ENCODE data around the gene WEE2. TPM values are rescaled to one million over a fixed set of nuclear protein-coding genes. Genes with fewer than 3 reads are reported as not detected.
"Not testable (repeated sequence)": the region's sequence is repeated elsewhere in the genome, so short reads cannot be mapped to it uniquely, and the experiment has no call there.

The WEE2 gene
- total and polyA plus RNA-seq, 7 experiments from 2014 or later, result 0.11 to 0.15 TPM; not detected in 5

- H3K4me1 ChIP-seq (ENCODE audit: control insufficient read depth in 2 of 2, insufficient read depth in 2 of 2, low read length in 2 of 2), result no peaks in the 10 kb centered on the region
- Mint-ChIP-seq H3K27me3 (no peaks in the 10 kb centered on the region), H3K4me3 (no peak overlapping the region), H3K36me3 (peaks cover 4 to 29% (median 25%) of the 10 kb centered on the region in 5 donors), H3K27ac (peak overlapping the region in 1 of 9 donors; percentile 6), H3K9me3 (peaks cover 0 to 2% (median 0%) of the 10 kb centered on the region in 11 donors), H3K4me1 (peaks cover 17 to 56% (median 29%) of the 10 kb centered on the region in 7 donors)
- H3K27ac ChIP-seq (ENCODE audit: low read depth, low read length), result no peak overlapping the region
- intact Hi-C loops (cut with micrococcal nuclease), result no loop called here
- no peaks in the 10 kb centered on the region for H3K27me3 ChIP-seq (ENCODE audit: control insufficient read depth in 2 of 2, insufficient read depth in 2 of 2, low read length in 2 of 2)
- ATAC-seq (no peak), DNase-seq (no peak)
- H3K4me3 ChIP-seq (ENCODE audit: low read length), result no peak overlapping the region
- no peaks in the 10 kb centered on the region for H3K9me3 ChIP-seq (ENCODE audit: control insufficient read depth in 2 of 3, low read length in 3 of 3)
- POLR2A ChIA-PET, result interaction anchor here (0.9 kb wide), 1 partner anchor 11 kb away, joined by 3 read pairs; no protein-coding TSS in a partner anchor
- CTCF ChIA-PET, result interaction anchor here (0.6 to 1.3 kb wide), 2 partner anchors 33 to 1695 kb away, joined by 3 to 5 read pairs; no protein-coding TSS in a partner anchor
- peaks cover 0 to 18% (median 4%) of the 10 kb centered on the region in 3 experiments for H3K36me3 ChIP-seq (ENCODE audit: control insufficient read depth in 2 of 3, insufficient read depth in 3 of 3, low read length in 3 of 3)
Measured at GRCh38 chr7:141688043-141688442, 20.1 kb upstream of the WEE2 start.

GRCh38 chr7:141689072-141689825 lies 18.9 kb upstream of the WEE2 start:
- Mint-ChIP-seq H3K36me3 (peaks cover 4 to 30% (median 25%) of the 10 kb centered on the region in 5 donors), H3K27ac (peak overlapping the region in 2 of 9 donors; percentile 15 to 58), H3K4me1 (peaks cover 18 to 65% (median 37%) of the 10 kb centered on the region in 7 donors)
- peaks cover 0 to 18% (median 4%) of the 10 kb centered on the region in 3 experiments for H3K36me3 ChIP-seq (ENCODE audit: control insufficient read depth in 2 of 3, insufficient read depth in 3 of 3, low read length in 3 of 3)
- H3K4me3 Mint-ChIP-seq; H3K9me3 ChIP-seq (ENCODE audit: control insufficient read depth in 2 of 3, low read length in 3 of 3); DNase-seq; H3K4me3 ChIP-seq (ENCODE audit: low read length); ATAC-seq; intact Hi-C loops (cut with micrococcal nuclease); H3K27me3 ChIP-seq (ENCODE audit: control insufficient read depth in 2 of 2, insufficient read depth in 2 of 2, low read length in 2 of 2); H3K9me3 Mint-ChIP-seq; H3K27me3 Mint-ChIP-seq; H3K27ac ChIP-seq (ENCODE audit: low read depth, low read length); H3K4me1 ChIP-seq (ENCODE audit: control insufficient read depth in 2 of 2, insufficient read depth in 2 of 2, low read length in 2 of 2): not testable (repeated sequence)
- POLR2A ChIA-PET, result interaction anchor here (0.6 to 1.0 kb wide), 2 partner anchors 10 to 32 kb away, joined by 3 read pairs; no protein-coding TSS in a partner anchor
- CTCF ChIA-PET, result interaction anchor here (1.3 kb wide), 1 partner anchor 35 kb away, joined by 3 read pairs; no protein-coding TSS in a partner anchor

GRCh38 chr7:141691540-141691939 lies 16.6 kb upstream of the WEE2 start:
- Histone ChIP-seq H3K9me3 (ENCODE audit: control insufficient read depth in 2 of 3, low read length in 3 of 3) (no peaks in the 10 kb centered on the region), H3K27ac (ENCODE audit: low read depth, low read length) (no peak overlapping the region), H3K4me1 (ENCODE audit: control insufficient read depth in 2 of 2, insufficient read depth in 2 of 2, low read length in 2 of 2) (peaks cover 0 to 9% of the 10 kb centered on the region in 2 donors), H3K27me3 (ENCODE audit: control insufficient read depth in 2 of 2, insufficient read depth in 2 of 2, low read length in 2 of 2) (no peaks in the 10 kb centered on the region), H3K4me3 (ENCODE audit: low read length) (no peak overlapping the region), H3K36me3 (ENCODE audit: control insufficient read depth in 2 of 3, insufficient read depth in 3 of 3, low read length in 3 of 3) (peaks cover 0 to 2% (median 0%) of the 10 kb centered on the region in 3 experiments)
- CTCF ChIA-PET, result no interaction called here
- Mint-ChIP-seq H3K9me3 (peaks cover 0 to 2% (median 0%) of the 10 kb centered on the region in 11 donors), H3K27ac (no peak overlapping the region), H3K4me1 (peaks cover 23 to 88% (median 57%) of the 10 kb centered on the region in 7 donors), H3K36me3 (peaks cover 0 to 24% (median 7%) of the 10 kb centered on the region in 5 donors), H3K27me3 (no peaks in the 10 kb centered on the region), H3K4me3 (no peak overlapping the region)
- no peak for DNase-seq
- no peak for ATAC-seq
- intact Hi-C loops (cut with micrococcal nuclease), result no loop called here
- POLR2A ChIA-PET, result no interaction called here

- no peaks in the 10 kb centered on the region for H3K9me3 ChIP-seq (ENCODE audit: control insufficient read depth in 2 of 3, low read length in 3 of 3)
- intact Hi-C loops (cut with micrococcal nuclease), result no loop called here
- Mint-ChIP-seq H3K27ac (peak overlapping the region in 1 of 9 donors; percentile 46), H3K36me3 (peaks cover 0 to 20% (median 3%) of the 10 kb centered on the region in 5 donors), H3K9me3 (peaks cover 0 to 2% (median 0%) of the 10 kb centered on the region in 11 donors), H3K27me3 (no peaks in the 10 kb centered on the region), H3K4me1 (peaks cover 23 to 89% (median 59%) of the 10 kb centered on the region in 7 donors), H3K4me3 (no peak overlapping the region)
- CTCF ChIA-PET, result no interaction called here
- POLR2A ChIA-PET, result no interaction called here
- no peaks in the 10 kb centered on the region for H3K36me3 ChIP-seq (ENCODE audit: control insufficient read depth in 2 of 3, insufficient read depth in 3 of 3, low read length in 3 of 3)
- H3K4me1 ChIP-seq (ENCODE audit: control insufficient read depth in 2 of 2, insufficient read depth in 2 of 2, low read length in 2 of 2), result peaks cover 0 to 9% of the 10 kb centered on the region in 2 donors
- H3K4me3 ChIP-seq (ENCODE audit: low read length), result no peak overlapping the region
- H3K27me3 ChIP-seq (ENCODE audit: control insufficient read depth in 2 of 2, insufficient read depth in 2 of 2, low read length in 2 of 2), result no peaks in the 10 kb centered on the region
- no peak overlapping the region for H3K27ac ChIP-seq (ENCODE audit: low read depth, low read length)
- DNase-seq (no peak), ATAC-seq (no peak)
Measured at GRCh38 chr7:141691961-141692360, 16.2 kb upstream of the WEE2 start.

GRCh38 chr7:141693082-141693481 lies 15.1 kb upstream of the WEE2 start:
- Mint-ChIP-seq H3K9me3 (peaks cover 0 to 2% (median 0%) of the 10 kb centered on the region in 11 donors), H3K27me3 (no peaks in the 10 kb centered on the region), H3K36me3 (peaks cover 0 to 19% (median 0%) of the 10 kb centered on the region in 5 donors), H3K4me3 (no peak overlapping the region), H3K27ac (peak overlapping the region in 1 of 9 donors; percentile 2), H3K4me1 (peaks cover 29 to 94% (median 67%) of the 10 kb centered on the region in 7 donors)
- Histone ChIP-seq H3K36me3 (ENCODE audit: control insufficient read depth in 2 of 3, insufficient read depth in 3 of 3, low read length in 3 of 3) (no peaks in the 10 kb centered on the region), H3K4me1 (ENCODE audit: control insufficient read depth in 2 of 2, insufficient read depth in 2 of 2, low read length in 2 of 2) (peaks cover 0 to 12% of the 10 kb centered on the region in 2 donors), H3K27ac (ENCODE audit: low read depth, low read length) (no peak overlapping the region), H3K9me3 (ENCODE audit: control insufficient read depth in 2 of 3, low read length in 3 of 3) (no peaks in the 10 kb centered on the region), H3K4me3 (ENCODE audit: low read length) (no peak overlapping the region), H3K27me3 (ENCODE audit: control insufficient read depth in 2 of 2, insufficient read depth in 2 of 2, low read length in 2 of 2) (no peaks in the 10 kb centered on the region)
- intact Hi-C loops (cut with micrococcal nuclease), result loop anchor here in 1 of 2 donors (1.0 kb wide), 1 partner anchor 9 kb away; the partner anchor contains the start of gene DENND11
- POLR2A ChIA-PET, result interaction anchor here (1.1 kb wide), 1 partner anchor 11 kb away, joined by 4 read pairs; no protein-coding TSS in a partner anchor
- DNase-seq (no peak), ATAC-seq (no peak)
- CTCF ChIA-PET, result interaction anchor here (1.2 kb wide), 1 partner anchor 45 kb away, joined by 3 read pairs; the partner anchor contains the start of gene SSBP1

GRCh38 chr7:141695803-141696289 lies 12.3 kb upstream of the WEE2 start:
- Histone ChIP-seq H3K4me3 (ENCODE audit: low read length) (no peak overlapping the region), H3K9me3 (ENCODE audit: control insufficient read depth in 2 of 3, low read length in 3 of 3) (no peaks in the 10 kb centered on the region), H3K4me1 (ENCODE audit: control insufficient read depth in 2 of 2, insufficient read depth in 2 of 2, low read length in 2 of 2) (peaks cover 0 to 26% of the 10 kb centered on the region in 2 donors), H3K36me3 (ENCODE audit: control insufficient read depth in 2 of 3, insufficient read depth in 3 of 3, low read length in 3 of 3) (no peaks in the 10 kb centered on the region), H3K27ac (ENCODE audit: low read depth, low read length) (no peak overlapping the region), H3K27me3 (ENCODE audit: control insufficient read depth in 2 of 2, insufficient read depth in 2 of 2, low read length in 2 of 2) (no peaks in the 10 kb centered on the region)
- ATAC-seq (no peak), DNase-seq (no peak)
- intact Hi-C loops (cut with micrococcal nuclease), result no loop called here
- peaks cover 51 to 96% (median 81%) of the 10 kb centered on the region in 7 donors for H3K4me1 Mint-ChIP-seq
- H3K27me3 Mint-ChIP-seq, result no peaks in the 10 kb centered on the region
- H3K36me3 Mint-ChIP-seq, result peaks cover 0 to 14% (median 0%) of the 10 kb centered on the region in 5 donors
- peak overlapping the region in 1 of 9 donors; percentile 33 for H3K27ac Mint-ChIP-seq
- CTCF ChIA-PET, result interaction anchor here (1.2 kb wide), 1 partner anchor 18 kb away, joined by 4 read pairs; no protein-coding TSS in a partner anchor
- POLR2A ChIA-PET, result interaction anchor here (1.0 kb wide), 2 partner anchors 42 to 47 kb away, joined by 3 read pairs; partner anchors contain the start of gene SSBP1
- no peaks in the 10 kb centered on the region for H3K9me3 Mint-ChIP-seq
- H3K4me3 Mint-ChIP-seq, result peak overlapping the region in 1 of 10 donors; percentile 22
